ENCODE results near the gene ARMC5.

The ARMC5 gene

GRCh38 chr16:31461921-31462804, 2.9 kb downstream of the ARMC5 start:
- DNase-seq: no peak

DNA sequence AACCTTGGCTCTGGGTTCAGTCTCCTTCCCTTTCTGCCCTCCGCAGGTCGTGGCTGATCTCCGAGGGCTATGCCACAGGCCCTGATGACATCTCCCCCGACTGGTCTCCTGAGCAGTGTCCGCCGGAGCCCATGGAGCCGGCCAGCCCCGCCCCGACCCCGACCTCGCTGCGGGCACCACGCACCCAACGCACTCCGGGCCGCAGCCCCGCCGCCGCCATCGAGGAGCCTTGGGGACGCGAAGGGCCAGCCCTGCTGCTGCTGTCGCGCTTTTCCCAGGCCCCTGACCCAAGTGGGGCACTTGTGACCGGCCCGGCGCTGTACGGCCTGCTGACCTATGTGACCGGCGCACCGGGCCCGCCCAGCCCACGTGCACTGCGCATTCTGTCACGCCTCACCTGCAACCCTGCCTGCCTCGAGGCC, 5.1 kb downstream of the ARMC5 start:
- no peak for DNase-seq

DNA sequence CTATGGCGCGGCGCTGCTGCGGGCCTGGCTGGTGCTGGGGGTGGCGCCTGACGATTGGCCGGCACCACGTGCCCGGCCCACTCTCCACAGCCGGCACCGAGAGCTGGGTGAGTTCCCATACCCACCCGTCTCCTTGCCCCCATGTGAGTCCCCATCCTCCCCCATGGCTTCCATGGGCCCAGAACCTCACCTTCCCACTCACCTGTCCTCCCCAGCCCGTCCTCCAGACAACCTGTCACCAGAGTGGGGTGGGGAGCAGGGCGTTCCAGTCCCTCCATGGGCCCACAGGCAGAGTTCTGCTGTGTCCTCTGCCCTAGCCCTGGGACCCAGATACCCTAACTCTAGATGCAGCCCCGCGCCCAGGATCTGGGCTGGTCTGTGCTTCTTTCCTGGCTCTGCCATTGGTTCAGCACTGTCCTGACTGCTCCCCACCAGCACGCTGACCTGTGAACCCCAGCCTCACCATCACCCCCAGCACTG, 5.5 kb downstream of the ARMC5 start:
- no peak for DNase-seq

GRCh38 chr16:31465788-31466370, 6.6 kb downstream of the ARMC5 start:
- no peak for DNase-seq

- DNase-seq: no peak
These were observed 7.1 kb downstream of the ARMC5 start for GRCh38 chr16:31466381-31466841.

DNA sequence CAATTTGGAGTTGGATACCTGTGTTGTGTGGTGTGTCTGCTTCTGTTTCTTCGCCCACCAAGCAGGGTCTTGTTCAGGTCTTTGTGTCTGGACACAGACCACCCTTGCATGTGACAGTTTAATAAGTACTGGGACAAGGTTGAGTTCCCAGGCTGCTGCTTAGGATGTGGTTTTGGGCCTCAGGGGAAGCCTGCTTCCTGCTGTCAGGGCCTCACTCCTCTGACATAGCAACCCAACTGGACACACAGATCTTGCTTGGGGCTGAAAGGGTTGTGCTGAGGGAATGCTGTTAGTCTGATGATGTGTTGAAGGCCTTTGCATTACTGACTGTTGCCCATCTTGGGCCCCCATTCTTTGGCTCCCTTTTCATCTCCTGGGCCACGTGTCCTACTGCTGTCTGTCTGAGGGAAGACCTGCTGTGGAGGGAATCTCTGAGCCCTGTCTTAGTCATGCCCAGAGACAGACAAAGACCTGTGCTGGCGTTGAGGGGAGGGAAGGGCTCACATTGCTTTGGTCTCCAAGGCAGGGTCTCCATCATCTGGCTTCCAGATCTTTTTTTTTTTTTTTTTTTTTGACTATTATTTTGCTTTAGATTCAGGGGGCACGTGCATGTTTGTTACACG, 8.0 kb downstream of the ARMC5 start:
- DNase-seq: no peak

DNA sequence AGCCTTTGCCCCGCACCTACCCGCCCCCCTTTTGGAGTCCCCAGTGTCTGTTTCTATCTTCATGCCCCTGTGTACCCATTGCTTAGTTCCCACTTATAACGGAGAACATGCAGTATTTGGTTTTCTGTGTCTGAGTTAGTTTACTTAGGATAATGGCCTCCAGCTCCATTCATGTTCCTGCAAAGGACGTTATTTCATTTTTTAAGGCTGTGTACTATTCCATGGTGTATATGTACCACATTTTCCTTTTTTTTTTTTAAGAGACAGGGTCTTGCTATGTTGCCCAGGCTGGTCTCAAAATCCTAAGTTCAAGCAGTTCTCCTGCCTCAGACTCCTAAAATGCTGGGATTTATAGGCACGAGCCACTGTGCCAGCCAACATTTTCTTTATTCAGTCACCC, 8.6 kb downstream of the ARMC5 start:
- no peak for DNase-seq

DNA sequence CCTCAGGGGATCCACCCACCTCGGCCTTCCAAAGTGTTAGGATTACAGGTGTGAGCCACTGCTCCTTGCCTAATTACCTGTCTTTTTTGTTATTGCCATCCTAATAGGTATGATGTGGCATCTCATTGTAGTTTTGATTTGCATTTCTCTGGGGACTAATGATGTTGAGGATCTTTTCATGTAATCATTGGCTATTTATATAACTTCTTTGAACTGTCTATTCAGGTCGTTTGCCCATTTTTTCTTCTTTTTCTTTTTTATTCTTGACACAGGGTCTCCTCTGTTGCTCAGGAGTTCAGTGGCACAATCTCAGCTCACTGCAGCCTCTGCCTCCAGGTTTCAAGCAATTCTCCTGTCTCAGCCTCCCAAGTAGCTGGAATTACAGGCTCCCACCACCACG, 11.3 kb downstream of the ARMC5 start:
- no peak for DNase-seq

DNA sequence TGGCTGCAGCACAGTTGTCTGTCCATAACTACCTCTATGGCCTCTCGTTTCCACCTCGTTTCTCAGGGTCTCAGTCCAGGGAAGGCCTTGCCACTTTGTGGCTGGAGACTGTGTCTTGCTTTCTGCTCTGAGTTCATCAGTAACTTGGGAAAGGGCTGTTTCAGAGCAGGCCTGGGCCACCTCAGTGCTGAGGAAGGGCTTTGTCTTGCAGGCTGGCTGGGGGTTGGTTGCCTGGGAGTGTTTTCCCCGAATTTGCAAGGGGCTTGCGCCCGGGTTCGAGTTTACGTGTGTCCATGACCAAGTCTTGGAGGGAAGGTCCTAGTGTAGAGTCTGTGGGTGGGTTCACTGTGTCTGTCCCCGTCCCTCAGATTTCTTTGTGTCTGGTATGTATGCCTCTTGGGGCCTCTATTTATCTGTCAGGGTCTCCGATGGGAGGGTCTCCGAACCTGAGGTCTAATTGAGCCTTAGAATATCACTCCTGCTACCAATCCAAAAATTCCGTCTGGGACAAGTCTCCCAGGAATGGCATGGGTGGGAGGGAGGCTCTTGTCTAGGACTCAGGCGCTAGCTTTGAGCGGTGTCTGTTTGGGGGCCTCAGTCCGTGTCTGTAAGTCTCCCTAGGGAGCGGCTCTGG, 12.1 kb downstream of the ARMC5 start:
- no peak for DNase-seq

DNA sequence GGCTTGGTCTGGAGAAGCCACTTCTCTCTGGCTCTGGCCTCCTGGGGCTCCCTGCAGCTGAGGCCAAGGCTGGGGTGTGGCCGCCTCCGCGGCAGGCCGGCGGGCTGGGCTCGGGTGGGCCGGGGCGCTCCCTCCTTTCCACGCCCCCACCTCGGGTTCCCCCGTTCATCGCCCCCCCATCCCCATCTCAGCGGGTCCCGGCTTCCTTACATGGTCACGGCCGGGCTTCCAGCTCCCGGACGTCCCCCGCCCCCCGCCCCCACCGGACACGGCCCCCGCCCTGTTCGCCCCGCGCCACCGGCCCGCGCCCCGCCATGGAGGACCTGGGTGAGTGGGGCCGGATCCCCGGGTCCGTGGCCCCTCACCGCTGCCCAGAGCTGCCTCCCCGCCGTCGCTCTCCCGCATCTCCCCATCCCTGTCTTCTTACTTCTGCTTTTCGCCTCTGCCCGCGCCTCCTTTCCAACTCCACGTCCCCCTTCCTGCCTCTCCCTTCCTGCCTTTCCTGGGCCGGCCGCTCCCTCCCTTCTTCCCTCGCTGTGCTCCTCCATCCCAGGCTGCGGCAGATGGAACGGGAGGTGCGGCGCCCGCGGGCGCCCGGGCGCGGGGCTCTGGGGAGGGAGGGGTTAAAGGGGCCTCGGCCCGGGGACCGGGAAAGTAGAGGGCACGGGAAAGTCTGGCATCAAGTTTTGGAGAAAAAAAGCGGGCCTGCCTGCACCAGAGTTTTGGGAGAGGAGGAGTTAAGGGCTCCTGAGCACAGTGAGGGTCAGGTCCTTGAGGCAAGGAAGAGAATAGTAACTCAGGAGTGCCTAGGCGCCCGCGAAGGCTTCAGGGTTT, 12.8 kb downstream of the ARMC5 start, which contains the start of gene TGFB1I1:
TSS of gene TGFB1I1 (plus strand) at position 278 of the 834 bp plus-strand sequence. CDS start at position 315, 37 bp downstream.
- no peak for DNase-seq

DNA sequence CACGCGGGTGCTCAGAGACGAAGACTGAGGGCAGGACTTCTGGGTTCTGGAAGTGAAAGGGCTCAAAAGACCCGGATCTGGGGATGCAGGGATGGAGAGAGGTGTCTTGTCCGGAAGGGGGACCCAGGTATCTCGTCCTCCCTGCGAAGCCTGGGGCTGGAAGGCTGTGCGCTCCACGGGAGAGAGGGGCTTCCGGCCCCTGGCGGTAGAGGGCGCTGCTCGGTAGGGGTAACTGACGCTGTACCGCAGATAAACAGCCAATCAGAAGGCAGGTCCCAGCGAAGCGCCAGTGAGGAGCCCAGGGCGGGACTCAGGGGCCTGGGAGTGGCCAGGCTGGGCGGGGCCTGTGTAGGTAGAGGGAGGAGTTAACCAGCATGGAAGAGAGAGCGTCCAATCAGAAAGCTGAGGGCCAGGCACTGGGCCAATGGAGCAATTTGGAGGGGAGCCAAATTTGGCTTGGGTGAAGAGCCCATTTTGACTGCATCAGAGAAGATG, 13.5 kb downstream of the ARMC5 start:
- peak; percentile 35 for DNase-seq

GRCh38 chr16:31473264-31473984, 14.1 kb downstream of the ARMC5 start:
- DNase-seq: no peak

- no peak for DNase-seq
These were observed 14.9 kb downstream of the ARMC5 start for GRCh38 chr16:31474173-31474714.

DNA sequence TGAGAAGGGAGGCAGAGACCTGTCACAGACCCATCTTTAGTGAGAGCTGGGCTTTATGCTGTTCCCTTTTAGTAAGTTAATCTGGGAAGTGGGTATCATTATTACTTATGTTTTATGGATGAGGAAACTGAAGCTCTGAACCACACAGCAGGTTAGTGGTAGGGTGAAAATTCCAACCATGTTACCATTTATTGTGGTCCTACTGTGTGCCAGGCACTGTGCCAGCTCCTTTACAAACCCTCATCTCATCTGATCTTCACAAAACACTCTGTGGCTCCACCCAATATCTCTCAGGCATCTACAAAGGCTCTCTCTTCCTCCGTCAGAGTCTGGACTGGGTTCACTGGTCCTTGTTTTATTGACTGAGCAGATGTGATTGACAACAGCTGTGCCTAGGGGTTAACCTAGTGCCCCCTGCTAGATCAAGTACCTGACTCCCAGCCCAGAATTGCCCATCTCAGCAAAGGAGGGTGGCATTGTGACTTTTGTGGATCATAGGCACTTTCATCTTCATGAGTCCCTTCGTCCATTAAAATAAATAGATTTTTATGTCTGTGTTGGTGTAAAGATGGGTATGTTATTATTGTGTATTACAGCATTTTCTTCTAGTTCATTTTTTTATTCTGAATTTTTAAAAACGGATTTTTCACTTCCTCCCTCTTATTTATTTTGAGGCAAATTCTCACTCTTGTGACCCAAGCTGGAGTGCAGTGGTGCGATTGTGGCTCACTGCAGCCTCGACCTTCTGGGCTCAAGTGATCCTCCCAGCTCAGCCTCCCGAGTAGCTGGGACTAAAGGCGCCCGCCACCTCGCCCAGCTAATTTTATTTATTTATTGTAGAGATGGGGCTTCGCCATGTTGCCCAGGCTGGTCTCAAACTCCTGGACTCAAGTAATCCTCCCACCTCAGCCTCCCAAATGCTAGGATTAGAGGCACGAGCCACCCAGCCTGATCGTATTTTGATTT, 15.8 kb downstream of the ARMC5 start:
- DNase-seq: no peak

GRCh38 chr16:31475946-31476302, 16.6 kb downstream of the ARMC5 start:
- no peak for DNase-seq

- peak; percentile 84 for DNase-seq
These were observed 17.3 kb downstream of the ARMC5 start for GRCh38 chr16:31476303-31477219.

DNA sequence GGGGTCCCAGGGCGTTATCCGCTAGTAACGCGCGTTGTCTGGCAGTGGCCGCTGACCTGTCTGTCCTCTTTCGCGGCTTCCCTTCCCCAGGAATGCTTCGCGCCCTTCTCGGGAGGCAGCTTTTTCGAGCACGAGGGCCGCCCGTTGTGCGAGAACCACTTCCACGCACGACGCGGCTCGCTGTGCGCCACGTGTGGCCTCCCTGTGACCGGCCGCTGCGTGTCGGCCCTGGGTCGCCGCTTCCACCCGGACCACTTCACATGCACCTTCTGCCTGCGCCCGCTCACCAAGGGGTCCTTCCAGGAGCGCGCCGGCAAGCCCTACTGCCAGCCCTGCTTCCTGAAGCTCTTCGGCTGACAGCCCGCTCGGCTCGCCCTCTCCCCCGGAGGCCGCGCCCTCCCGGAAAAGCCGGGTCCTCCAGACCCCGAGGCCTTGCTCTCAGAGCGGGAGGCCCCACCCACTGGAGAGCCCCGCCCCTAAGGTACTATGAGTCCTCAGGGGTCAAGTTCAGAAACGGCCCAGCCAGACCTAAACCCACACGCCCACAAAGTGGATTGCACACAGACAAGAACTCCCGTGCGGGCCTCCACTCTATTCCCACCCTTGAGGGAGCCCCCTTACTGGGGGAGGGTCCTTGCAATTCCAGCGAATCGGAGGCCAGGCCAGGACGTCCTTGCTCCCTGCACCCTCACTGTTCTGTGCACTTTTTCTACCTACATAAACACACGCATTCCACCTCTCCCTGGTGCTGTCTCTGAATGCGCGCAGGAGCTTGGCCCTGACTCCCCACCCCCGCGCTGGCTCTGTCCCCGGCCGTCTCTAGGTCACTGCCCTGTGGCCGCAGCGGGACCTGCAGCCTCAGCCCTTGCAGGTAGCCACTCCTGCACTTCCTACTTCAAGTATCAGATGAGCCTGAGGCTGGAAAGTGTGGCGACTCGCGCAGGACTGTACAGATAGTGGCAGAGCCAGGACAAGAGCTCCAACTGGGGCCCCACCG, 18.2 kb downstream of the ARMC5 start:
- peak; percentile 25 for DNase-seq
